MCF 10A (cell line): ENCODE measurements around the gene ZFYVE28. TPM values are rescaled to one million over a fixed set of nuclear protein-coding genes. Genes with fewer than 3 reads are reported as not detected.

ENCODE experiments used
- BruUV-seq: library from RNA; stranded (reverse); fragments of 400-500 nt; replicated peaks from 2 replicates; lab custom pipeline; 2021; lab: Mats Ljungman, UMichigan
- CTCF ChIA-PET: fragments of 300-600 bp; sonication (Branson Sonifier 250); formaldehyde crosslinking; extraction: SDS; loops from one replicate; lab custom pipeline; 2021; ENCODE audit warnings: antibody characterized with exemption, inconsistent platforms; lab: Yijun Ruan, JAX
- POLR2A ChIA-PET: fragments of 300-600, 350-650 bp; sonication (Branson Sonifier 250); formaldehyde crosslinking; extraction: SDS; loops from one replicate; lab custom pipeline; 2020; ENCODE audit warnings: antibody characterized with exemption, inconsistent platforms; lab: Yijun Ruan, JAX
- DNase-seq: peaks from one replicate; pipeline ENCODE4 v3.0.0-alpha.2; 2018; ENCODE audit not compliant: unreplicated experiment
- H3K27ac Mint-ChIP-seq: one replicate; pipeline ENCODE4 v1.8.0; 2022; ENCODE audit warnings: mild to moderate bottlenecking, low read depth, mixed read lengths; ENCODE audit not compliant: unreplicated experiment
- H3K27me3 Mint-ChIP-seq: one replicate; pipeline ENCODE4 v1.8.0; 2022; ENCODE audit warnings: mixed read lengths; ENCODE audit not compliant: insufficient read depth, unreplicated experiment
- H3K36me3 Mint-ChIP-seq: one replicate; pipeline ENCODE4 v1.8.0; 2022; ENCODE audit warnings: mild to moderate bottlenecking, moderate library complexity, mixed read lengths; ENCODE audit not compliant: insufficient read depth, unreplicated experiment
- H3K4me1 Mint-ChIP-seq: one replicate; pipeline ENCODE4 v1.8.0; 2022; ENCODE audit warnings: mixed read lengths; ENCODE audit not compliant: insufficient read depth, unreplicated experiment
- H3K4me3 Mint-ChIP-seq: one replicate; pipeline ENCODE4 v1.8.0; 2022; ENCODE audit warnings: mild to moderate bottlenecking, moderate library complexity, mixed read lengths; ENCODE audit not compliant: unreplicated experiment
- H3K9me3 Mint-ChIP-seq: one replicate; pipeline ENCODE4 v1.8.0; 2022; ENCODE audit warnings: mixed read lengths; ENCODE audit not compliant: unreplicated experiment
- intact Hi-C: fragments of 100-400 bp; cut with micrococcal nuclease; formaldehyde crosslinking; loops from 2 replicates; pipeline ENCODE4 v1.14.1; 2022
- total RNA-seq: library from RNA; stranded (reverse); gene quantifications from 2 replicates; pipeline ENCODE4 v1.2.3, GENCODE V29; 2022
- TF ChIP-seq, protein P1 (sequence below): fragments of 200-600 bp; IDR thresholded peaks from one replicate; pipeline ENCODE4 v1.8.0; 2022; ENCODE audit warnings: antibody characterized with exemption, mild to moderate bottlenecking; ENCODE audit not compliant: unreplicated experiment

Gene ZFYVE28
- total RNA-seq, 1 experiment from 2014 or later = 1.6 TPM

DNA sequence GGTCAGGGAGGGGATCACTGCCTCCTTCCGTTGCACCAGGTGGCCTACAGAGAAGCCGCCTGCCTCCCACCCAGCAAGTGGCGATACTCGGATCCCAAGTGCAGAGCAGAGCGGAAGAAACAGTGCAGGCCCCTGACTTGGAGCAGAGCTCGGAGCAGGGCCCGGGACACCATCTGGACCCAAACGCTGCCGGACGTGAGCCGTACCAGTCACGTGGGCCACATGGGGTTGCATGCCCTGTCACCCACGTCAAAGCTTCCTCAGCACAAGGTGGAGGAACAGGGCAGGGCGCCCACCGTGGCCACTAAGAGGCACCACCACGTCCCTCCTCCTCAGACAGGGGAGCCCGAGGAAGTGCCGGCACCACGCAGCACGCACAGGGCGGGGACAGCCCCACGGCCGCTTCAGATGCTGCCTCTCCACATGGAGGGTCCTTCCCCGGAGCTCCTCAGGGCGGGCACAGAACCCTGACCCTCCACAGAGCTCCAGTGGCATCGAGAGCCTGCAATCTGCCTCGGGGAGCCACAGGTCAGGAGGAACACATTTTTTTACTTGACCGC, 18.7 kb downstream of the ZFYVE28 start:
- H3K36me3 Mint-ChIP-seq = no peaks in the 10 kb centered on the region
- BruUV-seq = no TSS peak
- no peak overlapping the region for H3K4me3 Mint-ChIP-seq
- DNase-seq = no peak
- H3K27me3 Mint-ChIP-seq = peaks cover 13% of the 10 kb centered on the region
- H3K27ac Mint-ChIP-seq = no peak overlapping the region
- ChIA-PET CTCF (no interaction called here), POLR2A (interaction anchor here (1.2 kb wide), 1 partner anchor 13 kb away, joined by 3 read pairs; no protein-coding TSS in a partner anchor)
- H3K4me1 Mint-ChIP-seq = peaks cover 18% of the 10 kb centered on the region
- TF ChIP-seq, protein P1, sequence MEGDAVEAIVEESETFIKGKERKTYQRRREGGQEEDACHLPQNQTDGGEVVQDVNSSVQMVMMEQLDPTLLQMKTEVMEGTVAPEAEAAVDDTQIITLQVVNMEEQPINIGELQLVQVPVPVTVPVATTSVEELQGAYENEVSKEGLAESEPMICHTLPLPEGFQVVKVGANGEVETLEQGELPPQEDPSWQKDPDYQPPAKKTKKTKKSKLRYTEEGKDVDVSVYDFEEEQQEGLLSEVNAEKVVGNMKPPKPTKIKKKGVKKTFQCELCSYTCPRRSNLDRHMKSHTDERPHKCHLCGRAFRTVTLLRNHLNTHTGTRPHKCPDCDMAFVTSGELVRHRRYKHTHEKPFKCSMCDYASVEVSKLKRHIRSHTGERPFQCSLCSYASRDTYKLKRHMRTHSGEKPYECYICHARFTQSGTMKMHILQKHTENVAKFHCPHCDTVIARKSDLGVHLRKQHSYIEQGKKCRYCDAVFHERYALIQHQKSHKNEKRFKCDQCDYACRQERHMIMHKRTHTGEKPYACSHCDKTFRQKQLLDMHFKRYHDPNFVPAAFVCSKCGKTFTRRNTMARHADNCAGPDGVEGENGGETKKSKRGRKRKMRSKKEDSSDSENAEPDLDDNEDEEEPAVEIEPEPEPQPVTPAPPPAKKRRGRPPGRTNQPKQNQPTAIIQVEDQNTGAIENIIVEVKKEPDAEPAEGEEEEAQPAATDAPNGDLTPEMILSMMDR = no peak
- H3K9me3 Mint-ChIP-seq = no peaks in the 10 kb centered on the region
- intact Hi-C loops = no loop called here

DNA sequence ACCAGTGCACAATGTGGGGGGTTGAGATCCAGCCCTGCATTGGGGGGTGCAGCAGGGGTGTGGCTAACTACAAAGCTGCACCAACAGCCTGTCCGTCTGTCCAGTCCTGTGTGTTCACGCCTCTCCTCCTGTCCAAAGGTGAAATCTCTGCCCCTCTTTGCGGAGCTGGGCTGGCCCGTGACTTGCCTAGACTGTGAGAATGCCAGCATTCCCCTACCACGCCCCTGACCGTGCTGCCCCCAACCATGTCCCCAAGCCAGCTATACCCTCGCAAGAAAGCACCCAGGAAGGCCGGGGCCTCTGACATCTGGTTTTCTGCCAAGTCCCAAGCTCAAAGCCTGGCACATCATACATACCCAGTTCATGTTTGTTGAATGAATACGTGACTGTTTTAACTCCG, 19.2 kb downstream of the ZFYVE28 start:
- ChIA-PET POLR2A (interaction anchor here (1.2 kb wide), 1 partner anchor 14 kb away, joined by 3 read pairs; no protein-coding TSS in a partner anchor), CTCF (no interaction called here)
- H3K9me3 Mint-ChIP-seq = no peaks in the 10 kb centered on the region

DNA sequence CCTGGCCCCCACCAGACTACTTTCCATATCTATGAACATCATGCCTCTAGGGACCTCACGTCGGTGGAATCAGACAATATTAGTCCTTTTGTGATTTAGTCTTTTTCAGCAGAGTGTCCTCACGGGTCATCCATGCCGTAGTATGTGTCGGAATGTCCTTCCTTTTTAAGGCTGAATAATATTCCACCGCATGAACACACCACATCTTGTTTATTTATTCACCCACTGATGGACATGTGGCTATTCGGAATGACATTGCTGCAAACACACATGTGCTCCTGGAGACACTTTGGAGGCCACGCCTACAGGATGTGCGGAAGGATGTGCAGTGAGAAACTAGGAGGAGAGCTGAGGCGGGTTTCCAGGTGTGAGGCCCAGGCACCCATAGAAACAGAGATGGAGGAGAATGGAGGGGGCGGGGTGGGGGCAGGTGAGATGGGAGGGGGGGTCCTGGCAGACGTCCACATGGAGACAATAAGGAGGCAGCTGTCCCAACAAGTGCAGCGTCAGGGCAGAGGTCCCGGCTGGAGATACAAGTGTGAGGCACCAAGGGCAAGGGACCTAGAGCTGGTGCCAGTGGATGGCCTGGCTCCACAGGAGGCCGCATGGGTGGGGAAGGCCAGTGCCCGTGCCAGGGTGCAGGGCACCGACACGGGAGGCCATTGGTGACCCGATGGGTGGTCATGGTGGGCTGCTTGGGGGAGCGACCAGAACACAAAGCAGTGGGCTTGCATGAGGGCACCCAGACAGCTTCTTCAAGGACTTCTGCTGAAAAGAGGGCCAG, 20.7 kb downstream of the ZFYVE28 start:
- BruUV-seq = no TSS peak
- intact Hi-C loops = no loop called here
- DNase-seq = no peak
- ChIA-PET CTCF (no interaction called here), POLR2A (interaction anchor here (0.6 kb wide), 1 partner anchor 59 kb away, joined by 3 read pairs; no protein-coding TSS in a partner anchor)
- TF ChIP-seq, protein P1 = no peak
- H3K36me3 Mint-ChIP-seq = no peaks in the 10 kb centered on the region
- no peaks in the 10 kb centered on the region for H3K9me3 Mint-ChIP-seq
- peaks cover 13% of the 10 kb centered on the region for H3K27me3 Mint-ChIP-seq
- H3K4me1 Mint-ChIP-seq = peaks cover 16% of the 10 kb centered on the region
- no peak overlapping the region for H3K27ac Mint-ChIP-seq
- H3K4me3 Mint-ChIP-seq = no peak overlapping the region

More for the DNA sequence above, 19.2 kb downstream of the ZFYVE28 start:
- BruUV-seq = no TSS peak
- no peak for DNase-seq
- Mint-ChIP-seq H3K36me3 (no peaks in the 10 kb centered on the region), H3K27ac (no peak overlapping the region), H3K27me3 (peaks cover 13% of the 10 kb centered on the region), H3K4me1 (peaks cover 18% of the 10 kb centered on the region), H3K4me3 (no peak overlapping the region)
- TF ChIP-seq, protein P1 = no peak
- intact Hi-C loops = no loop called here

DNA sequence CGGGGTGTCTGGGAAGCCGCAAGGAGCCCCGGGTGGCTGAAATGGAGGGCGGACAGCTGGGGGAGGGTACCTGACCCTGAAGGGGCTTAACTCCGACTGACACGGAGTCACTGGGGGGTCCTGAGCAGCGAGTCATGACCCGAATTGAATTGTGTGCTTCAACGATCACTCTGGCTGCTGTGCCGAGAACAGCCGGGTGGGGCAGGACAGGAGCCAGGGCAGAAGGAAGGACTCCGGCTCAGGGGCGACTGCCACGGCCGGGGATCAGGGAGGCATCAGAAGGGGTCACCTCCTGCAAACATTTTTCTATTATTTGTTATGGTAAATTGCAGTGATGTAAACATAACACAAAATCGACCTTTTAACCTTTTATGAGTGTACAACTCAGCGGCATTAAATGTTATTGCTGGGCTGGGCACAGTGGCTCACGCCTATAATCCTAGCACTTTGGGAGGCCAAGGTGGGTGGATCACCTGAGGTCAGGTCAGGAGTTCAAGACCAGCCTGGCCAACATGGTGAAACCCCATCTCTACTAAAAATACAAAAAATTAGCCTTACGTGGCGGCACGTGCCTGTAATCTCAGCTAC, 21.6 kb downstream of the ZFYVE28 start:
- intact Hi-C loops = no loop called here
- TF ChIP-seq, protein P1 = no peak
- Mint-ChIP-seq H3K4me1 (peaks cover 11% of the 10 kb centered on the region), H3K27ac (no peak overlapping the region), H3K4me3 (no peak overlapping the region), H3K36me3 (no peaks in the 10 kb centered on the region), H3K9me3 (no peaks in the 10 kb centered on the region), H3K27me3 (peaks cover 13% of the 10 kb centered on the region)
- BruUV-seq = no TSS peak
- ChIA-PET CTCF (no interaction called here), POLR2A (no interaction called here)
- DNase-seq = no peak
